Measurements from ENCODE around the gene SRPX2.
"Not testable (repeated sequence)": the region's sequence is repeated elsewhere in the genome, so short reads cannot be mapped to it uniquely, and the experiment has no call there.

SRPX2 gene

DNA sequence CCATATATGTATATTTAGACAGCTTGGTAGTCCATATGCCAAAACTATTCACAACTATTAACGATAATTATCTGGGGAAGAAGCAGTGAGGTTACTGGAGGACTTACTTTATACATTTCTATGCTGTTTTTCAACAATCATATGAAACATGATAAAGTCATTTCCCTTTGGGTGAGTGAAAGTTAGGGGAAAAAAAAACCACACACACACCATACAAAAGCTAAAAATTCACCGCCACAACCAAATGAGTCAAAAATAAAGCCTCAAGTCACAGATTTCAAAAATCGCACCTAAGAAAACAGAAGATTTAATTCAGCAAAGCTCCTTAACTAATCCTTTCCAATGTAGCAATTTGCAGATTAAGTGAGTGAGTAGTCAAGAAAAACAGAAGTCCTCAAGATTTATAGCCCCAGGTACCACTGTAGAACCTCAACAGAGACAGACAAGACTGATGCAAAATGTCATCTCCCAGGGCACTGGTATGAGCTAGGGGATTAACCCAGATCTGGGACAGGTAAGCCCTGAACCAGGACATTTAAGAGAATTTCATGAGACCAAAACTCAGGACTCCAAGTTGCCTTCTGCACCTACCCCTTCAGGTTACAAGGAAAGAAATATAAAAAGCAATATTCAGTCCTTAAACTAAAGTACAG, 52.8 kb downstream of the SRPX2 start:
- DNase-seq = no peak

DNA sequence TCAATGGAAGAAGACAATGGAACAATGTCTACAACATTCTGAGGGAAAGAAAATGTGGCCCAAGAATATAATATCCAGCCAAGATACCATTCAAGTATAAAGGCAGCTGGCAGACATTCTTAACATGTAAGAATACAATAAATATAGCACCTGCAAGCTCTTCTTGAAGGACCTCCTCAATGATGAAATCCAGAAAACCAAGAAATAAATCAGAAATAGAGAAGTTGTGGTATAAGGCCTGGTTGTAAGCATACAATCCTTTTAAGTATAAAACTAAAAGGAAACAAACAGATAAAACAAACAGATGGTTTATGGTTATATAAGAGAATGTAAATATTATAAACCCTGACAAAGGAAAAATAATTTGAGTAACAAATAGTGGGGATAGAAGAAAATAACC, 54.6 kb downstream of the SRPX2 start:
- no peak for DNase-seq

DNA sequence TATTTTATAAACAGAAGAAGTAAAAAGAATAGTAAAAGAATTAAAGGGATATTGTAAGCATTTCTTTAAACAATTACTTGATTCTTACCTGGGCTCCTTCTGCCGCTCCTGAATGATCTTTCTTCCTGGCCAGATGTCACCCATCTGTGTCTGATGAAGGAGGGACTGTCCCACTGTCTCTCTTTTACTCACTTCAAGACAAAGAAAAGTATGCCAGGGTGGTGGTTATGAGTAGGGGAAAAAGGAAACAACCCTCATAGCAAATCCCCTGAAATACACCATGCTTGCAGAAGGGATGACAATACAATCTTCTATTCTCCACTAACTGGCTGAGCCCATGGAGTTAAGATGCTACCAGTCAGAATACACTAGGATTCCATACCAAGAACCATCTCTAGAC, 56.8 kb downstream of the SRPX2 start:
- DNase-seq = no peak

DNA sequence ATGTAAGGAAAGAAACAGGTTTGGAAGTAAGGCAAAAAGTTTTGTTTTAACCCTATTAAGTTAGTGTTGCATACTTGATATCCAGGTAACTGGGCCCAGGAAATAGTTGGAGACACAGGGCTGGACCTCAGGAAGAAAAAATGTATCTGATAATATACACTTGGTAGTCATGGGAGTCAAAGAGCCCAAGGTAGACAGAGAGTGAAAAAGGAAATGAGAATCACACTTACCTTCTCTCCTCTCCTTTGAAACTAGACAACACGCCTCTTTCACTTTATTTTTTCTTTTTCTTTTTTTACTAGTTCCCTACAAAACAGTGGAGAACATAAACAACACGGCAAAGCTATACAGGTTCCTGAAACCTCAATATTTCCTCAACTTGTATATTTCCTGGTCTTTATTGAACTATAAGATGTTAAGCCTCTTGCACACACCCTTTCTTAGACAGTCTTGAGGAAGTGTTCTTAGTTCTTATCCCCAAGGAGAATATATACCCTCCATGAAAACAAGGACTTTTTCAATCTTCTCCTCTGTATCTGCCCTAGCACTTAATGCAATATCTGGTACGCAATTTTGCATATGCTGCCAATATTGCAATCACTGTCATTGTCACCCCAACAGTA, 60.7 kb downstream of the SRPX2 start:
- no peak for DNase-seq

DNA sequence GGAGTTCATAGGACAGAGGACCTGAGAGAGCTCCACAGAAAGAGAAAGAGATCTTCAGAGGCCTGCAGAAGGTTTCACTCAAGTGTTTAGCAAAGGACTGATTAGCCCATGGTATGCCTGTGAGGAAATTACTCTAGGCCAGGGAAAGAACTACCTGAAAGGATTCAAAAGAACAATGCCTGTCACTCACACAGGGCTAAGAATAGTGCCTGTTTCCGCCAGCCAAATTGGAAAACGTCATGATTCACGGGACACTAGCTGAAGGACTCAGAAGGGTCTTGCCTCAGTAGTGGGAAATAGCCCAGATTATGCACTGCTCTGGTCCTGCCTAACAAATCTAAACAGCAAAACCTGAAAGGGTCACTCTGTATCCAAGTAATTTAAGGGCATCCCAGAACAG, 66.8 kb downstream of the SRPX2 start:
- no peak for DNase-seq

DNA sequence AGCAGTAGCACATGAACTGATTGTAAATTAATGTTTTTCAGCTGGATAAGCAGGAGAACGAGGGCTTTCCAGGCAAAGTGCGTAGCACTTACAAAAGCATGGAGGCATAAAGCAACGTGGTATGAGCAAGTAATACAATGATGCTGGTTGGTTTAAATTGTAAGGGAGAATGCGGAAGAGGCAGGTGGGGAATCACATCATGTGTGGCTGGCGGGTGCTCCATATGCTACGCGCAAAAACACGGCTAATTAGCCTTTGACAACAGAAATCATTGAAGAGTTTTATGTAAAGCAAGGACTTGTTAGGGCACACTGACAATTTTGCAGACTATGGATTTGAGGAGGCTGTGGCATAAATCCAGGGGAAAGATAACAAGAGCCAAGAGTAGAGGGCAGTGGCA, 73.4 kb downstream of the SRPX2 start:
- no peak for DNase-seq

DNA sequence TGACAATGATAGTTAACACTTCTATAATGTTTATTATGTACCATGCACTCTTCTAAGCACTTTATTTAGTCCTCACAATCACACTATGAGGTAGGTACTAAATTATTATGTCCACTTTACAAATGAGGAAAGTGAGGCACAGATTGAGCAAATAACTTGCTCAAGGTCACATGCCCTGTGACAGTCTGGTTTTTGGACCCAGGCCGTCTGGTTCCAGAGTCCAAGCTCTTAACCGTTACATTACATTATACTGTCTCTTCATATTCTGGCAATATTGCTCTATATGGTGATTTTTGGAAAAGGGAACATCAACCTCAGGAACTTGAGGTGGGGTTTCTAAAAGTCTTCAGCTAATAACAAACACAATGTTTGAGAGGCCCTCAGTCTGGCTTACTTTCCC, 75.1 kb downstream of the SRPX2 start:
- DNase-seq = no peak

DNA sequence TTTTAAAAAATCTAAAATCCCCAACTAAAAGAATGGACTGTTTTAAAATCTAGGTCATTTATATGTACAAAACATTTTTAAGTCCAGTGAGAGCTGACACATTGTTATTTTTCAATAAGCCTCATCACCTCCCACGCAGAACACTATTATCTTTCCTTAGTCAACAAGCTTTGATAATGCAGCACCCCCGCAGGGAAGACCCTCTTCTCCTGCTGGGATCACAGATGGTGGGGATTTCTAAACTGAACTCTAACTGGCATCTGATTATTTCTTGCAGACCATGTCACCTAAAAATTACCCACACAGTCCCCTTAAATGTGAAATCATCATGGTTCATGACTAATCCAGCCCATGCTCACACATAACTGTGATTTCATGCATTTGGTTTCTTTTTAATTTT, 76.3 kb downstream of the SRPX2 start:
- DNase-seq = no peak

DNA sequence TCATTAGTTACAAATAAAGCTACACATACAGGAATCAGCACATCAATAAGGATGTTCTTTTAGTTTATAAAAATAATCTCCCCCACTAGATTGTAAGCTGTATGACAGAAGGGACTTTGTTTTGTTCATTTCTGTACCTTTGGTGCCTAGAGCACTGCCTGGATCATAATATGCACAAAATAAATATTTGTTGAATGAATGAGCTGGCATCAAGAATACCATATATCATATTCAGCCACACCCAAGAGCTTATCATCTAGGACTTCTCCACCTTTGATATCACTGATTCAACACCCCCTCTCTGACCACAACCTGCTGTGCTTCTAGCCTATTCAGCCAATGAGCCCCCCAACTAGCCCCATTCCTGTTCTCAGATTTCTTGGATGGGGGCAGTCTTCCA, 77.3 kb downstream of the SRPX2 start:
- no peak for DNase-seq

DNA sequence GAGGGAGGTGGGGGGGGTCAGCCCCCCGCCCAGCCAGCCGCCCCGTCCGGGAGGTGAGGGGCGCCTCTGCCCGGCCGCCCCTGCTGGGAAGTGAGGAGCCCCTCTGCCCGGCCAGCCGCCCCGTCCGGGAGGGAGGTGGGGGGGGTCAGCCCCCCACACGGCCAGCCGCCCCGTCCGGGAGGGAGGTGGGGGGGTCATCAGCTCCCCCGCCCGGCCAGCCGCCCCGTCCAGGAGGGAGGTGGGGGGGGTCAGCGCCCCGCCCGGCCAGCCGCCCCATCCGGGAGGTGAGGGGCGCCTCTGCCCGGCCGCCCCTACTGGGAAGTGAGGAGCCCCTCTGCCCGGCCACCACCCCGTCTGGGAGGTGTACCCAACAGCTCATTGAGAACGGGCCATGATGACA, 80.0 kb downstream of the SRPX2 start:
- not testable (repeated sequence) for DNase-seq
